ENCODE data around the gene MUC21. TPM values are rescaled to one million over a fixed set of nuclear protein-coding genes. Genes with fewer than 3 reads are reported as not detected.
"Not testable (repeated sequence)": the region's sequence is repeated elsewhere in the genome, so short reads cannot be mapped to it uniquely, and the experiment has no call there.

Gene MUC21
- total RNA-seq, 4 donors from 2014 or later, result not detected

- TF ChIP-seq CTCF (IDR thresholded peaks at IDR 0.05) (no peak), POLR2A (IDR thresholded peaks at IDR 0.05) (no peak)
- DNase-seq (ENCODE audit: low spot score in 2 of 2), result no peak
- no peak overlapping the region for H3K4me3 ChIP-seq (ENCODE audit: low read depth, poor library complexity, severe bottlenecking)
- intact Hi-C loops (cut with DNase I; ENCODE audit: low total_unique reads), result no loop called here
Measured at GRCh38 chr6:30962716-30963115, 20.8 kb upstream of the MUC21 start.

DNA sequence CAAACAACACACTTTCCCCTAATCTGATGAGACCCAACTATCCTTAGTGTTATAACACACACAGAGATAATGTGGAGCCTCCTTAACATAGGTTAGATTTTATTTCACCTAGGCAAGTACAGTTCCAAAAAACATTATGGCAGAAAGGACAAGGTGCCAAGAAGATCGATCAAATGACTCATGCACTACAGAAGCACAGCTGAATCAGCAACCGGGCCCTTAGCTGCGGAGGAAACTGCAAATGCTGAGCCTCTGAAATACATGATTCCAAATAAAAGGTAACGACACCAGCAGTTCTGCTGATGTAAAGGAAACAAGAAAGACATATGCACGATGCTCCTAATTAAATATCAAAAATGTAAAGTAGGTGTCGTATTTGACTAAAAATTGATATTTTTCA, 19.9 kb upstream of the MUC21 start:
- no peak for DNase-seq (ENCODE audit: low spot score in 2 of 2)
- intact Hi-C loops (cut with DNase I; ENCODE audit: low total_unique reads), result no loop called here
- 38 to 58% methylated on average over 6 of the region's 6 CpGs for WGBS, 2 donors
- no peak overlapping the region for H3K4me3 ChIP-seq (ENCODE audit: low read depth, poor library complexity, severe bottlenecking)
- TF ChIP-seq CTCF (IDR thresholded peaks at IDR 0.05) (no peak), POLR2A (IDR thresholded peaks at IDR 0.05) (no peak)

DNA sequence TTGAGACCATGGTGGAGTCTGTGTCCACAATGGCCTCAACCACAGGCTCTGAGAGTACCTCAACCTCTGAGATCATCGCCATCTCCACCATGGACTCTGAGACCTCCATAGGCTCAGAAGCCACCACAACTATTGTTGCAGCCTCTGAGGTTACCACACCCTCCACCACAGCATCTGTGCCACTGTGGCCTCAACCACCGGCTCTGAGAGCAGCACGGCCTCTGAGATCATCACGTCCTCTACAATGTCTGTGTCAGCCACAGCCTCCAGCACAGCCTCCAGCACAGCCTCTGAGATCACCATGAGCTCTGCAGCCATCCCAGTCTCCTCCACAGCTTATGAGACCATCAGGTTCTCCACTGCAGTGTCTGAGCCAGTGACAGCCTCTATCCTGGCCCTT, 19.4 kb upstream of the MUC21 start:
- intact Hi-C loops (cut with DNase I; ENCODE audit: low total_unique reads), result no loop called here
- 60 to 66% methylated on average over 4 of the region's 4 CpGs for WGBS, 2 donors
- no peak for DNase-seq (ENCODE audit: low spot score in 2 of 2)
- no peak overlapping the region for H3K4me3 ChIP-seq (ENCODE audit: low read depth, poor library complexity, severe bottlenecking)
- TF ChIP-seq CTCF (IDR thresholded peaks at IDR 0.05) (no peak), POLR2A (IDR thresholded peaks at IDR 0.05) (no peak)

DNA sequence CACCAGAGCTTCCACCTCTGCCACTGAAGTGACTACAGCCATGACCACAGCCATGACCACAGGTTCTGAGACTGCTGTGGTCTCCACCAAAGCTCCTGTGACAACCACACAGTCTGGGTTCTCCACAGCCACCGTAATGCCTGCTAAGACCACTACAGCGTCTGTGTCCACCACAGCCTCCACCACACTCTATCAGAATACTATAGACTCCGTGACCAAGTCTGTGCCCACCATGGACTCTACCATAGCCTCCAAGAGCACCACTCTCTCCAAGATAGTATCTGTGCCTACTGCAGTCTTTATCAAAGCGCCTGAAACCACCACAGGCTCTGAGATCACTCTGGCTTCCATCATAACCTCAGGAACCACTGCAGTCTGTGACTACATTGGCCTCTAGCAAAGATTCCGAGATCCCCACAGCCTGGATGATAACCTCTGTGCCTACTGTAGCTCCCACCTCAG, 18.3 kb upstream of the MUC21 start:
- intact Hi-C loops (cut with DNase I; ENCODE audit: low total_unique reads), result no loop called here
- TF ChIP-seq POLR2A (IDR thresholded peaks at IDR 0.05), result no peak
- no peak for TF ChIP-seq CTCF (IDR thresholded peaks at IDR 0.05)

GRCh38 chr6:30966154-30966553, 17.4 kb upstream of the MUC21 start:
- WGBS, 2 donors, result 75 to 89% methylated on average over 3 of the region's 3 CpGs
- TF ChIP-seq POLR2A (IDR thresholded peaks at IDR 0.05) (no peak), CTCF (IDR thresholded peaks at IDR 0.05) (no peak)
- H3K4me3 ChIP-seq (ENCODE audit: low read depth, poor library complexity, severe bottlenecking), result no peak overlapping the region
- intact Hi-C loops (cut with DNase I; ENCODE audit: low total_unique reads), result no loop called here
- no peak for DNase-seq (ENCODE audit: low spot score in 2 of 2)

More for the DNA sequence above, 18.3 kb upstream of the MUC21 start:
- DNase-seq (ENCODE audit: low spot score in 2 of 2), result no peak
- WGBS, 2 donors, result 86 to 92% methylated on average over 5 of the region's 5 CpGs
- H3K4me3 ChIP-seq (ENCODE audit: low read depth, poor library complexity, severe bottlenecking), result no peak overlapping the region

GRCh38 chr6:30969171-30969570, 14.3 kb upstream of the MUC21 start:
- intact Hi-C loops (cut with DNase I; ENCODE audit: low total_unique reads); H3K4me3 ChIP-seq (ENCODE audit: low read depth, poor library complexity, severe bottlenecking); DNase-seq (ENCODE audit: low spot score in 2 of 2): not testable (repeated sequence)
- 78 to 87% methylated on average over 6 of the region's 6 CpGs for WGBS, 2 donors

Data from lower leg skin (tissue), 4 donors.